ENCODE data around the gene SEPTIN11.

Gene SEPTIN11

DNA sequence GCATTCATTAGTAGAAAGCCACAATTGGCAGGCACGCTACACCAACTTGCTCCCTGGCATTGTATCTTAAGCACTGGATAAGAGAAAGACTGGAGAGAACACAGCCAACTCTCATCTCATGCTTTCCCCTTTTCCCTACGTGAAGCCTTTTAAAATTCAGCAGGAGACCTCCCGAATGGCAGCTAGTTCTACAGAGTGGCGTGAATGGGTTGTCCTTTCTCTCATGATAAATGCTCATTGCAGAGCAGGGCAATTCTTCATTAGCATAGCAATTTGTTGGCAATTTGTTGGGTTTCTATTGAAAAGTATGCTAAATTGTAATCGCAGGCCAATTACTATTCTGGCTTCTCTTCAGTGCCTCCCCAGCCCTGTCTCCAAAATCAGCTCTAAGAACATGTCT lies 48.0 kb downstream of the SEPTIN11 start:
- in situ Hi-C loops (cut with HindIII; ENCODE audit: low sequenced_read_pairs), result no loop called here
- TF ChIP-seq, protein P1, sequence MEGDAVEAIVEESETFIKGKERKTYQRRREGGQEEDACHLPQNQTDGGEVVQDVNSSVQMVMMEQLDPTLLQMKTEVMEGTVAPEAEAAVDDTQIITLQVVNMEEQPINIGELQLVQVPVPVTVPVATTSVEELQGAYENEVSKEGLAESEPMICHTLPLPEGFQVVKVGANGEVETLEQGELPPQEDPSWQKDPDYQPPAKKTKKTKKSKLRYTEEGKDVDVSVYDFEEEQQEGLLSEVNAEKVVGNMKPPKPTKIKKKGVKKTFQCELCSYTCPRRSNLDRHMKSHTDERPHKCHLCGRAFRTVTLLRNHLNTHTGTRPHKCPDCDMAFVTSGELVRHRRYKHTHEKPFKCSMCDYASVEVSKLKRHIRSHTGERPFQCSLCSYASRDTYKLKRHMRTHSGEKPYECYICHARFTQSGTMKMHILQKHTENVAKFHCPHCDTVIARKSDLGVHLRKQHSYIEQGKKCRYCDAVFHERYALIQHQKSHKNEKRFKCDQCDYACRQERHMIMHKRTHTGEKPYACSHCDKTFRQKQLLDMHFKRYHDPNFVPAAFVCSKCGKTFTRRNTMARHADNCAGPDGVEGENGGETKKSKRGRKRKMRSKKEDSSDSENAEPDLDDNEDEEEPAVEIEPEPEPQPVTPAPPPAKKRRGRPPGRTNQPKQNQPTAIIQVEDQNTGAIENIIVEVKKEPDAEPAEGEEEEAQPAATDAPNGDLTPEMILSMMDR (IDR thresholded peaks at IDR 0.05; ENCODE audit: low read depth, low read length, missing control alignments), result no peak

DNA sequence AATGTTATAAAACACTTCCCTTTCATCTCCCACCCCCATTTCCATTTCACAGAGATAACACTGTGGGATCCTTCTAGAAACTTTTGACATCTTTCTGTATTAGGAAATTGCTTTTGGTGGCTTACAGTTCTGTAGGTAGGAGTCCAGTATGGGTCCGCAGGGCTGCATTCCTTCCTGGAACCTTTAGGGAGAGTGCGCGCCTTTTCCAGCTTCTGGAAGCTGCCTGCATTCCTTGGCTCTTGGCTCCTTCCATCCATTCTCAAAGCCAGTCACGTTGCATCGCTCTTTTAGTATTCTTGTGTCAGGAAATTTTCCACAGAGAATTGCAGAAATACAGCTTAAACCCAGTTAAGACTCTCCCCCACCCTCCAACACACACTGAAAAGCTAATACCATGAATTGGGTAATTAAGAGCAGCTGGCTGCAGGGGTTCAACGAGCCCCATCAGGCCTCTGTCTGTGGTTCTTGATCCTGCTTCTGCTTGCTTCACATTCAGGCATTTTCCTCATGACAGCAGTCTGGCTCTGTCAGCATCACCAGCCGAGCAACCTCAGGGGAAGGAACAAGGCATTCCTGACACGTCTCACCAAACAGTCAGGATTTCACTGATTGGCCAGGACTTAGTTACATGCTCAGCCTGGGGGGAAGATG lies 48.8 kb downstream of the SEPTIN11 start:
- H3K4me3 ChIP-seq (ENCODE audit: low read depth, low read length), result no peak overlapping the region
- in situ Hi-C loops (cut with HindIII; ENCODE audit: low sequenced_read_pairs), result no loop called here
- TF ChIP-seq, protein P1 (IDR thresholded peaks at IDR 0.05; ENCODE audit: low read depth, low read length, missing control alignments), result no peak
- no peak for DNase-seq (ENCODE audit: low read depth)

More for the DNA sequence above, 48.0 kb downstream of the SEPTIN11 start:
- DNase-seq (ENCODE audit: low read depth), result no peak
- no peak overlapping the region for H3K4me3 ChIP-seq (ENCODE audit: low read depth, low read length)
